ENCODE data around the gene EYS.

GRCh38 chr6:64874776-64875175 lies 832.2 kb downstream of the EYS start:
- TF ChIP-seq TAF1 (IDR thresholded peaks at IDR 0.05; ENCODE audit: borderline replicate concordance, insufficient read depth, low read length) (no peak), POLR2AphosphoS5 (IDR thresholded peaks at IDR 0.05; ENCODE audit: low read depth, low read length) (no peak), REST (IDR thresholded peaks at IDR 0.05; ENCODE audit: insufficient read depth in 1 of 2, low read depth in 2 of 2, low read length in 2 of 2) (no peak)
